ENCODE measurements around the gene GPR61. TPM values are rescaled to one million over a fixed set of nuclear protein-coding genes. Genes with fewer than 3 reads are reported as not detected.

The GPR61 gene
- total RNA-seq, 1 donor from 2014 or later, result 0.53 TPM

DNA sequence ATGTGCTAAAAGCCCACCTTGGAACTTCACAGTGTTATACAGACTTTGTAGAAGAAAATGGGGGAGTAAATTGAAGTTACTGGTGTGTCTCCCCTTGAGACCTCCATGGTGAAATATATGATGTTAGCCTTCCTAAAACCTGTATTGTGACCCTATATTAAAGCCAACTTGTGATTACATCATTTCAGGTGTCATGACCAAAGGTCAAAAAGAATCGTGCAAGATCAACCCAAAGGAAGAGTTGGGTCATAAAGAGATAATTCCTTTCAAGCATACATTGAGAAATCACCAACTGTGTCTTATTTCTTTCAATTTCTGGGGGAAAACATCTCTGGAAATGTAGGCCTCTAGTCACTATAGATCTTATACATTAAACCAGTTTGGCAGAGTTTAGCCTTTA, 45.1 kb downstream of the GPR61 start:
- Mint-ChIP-seq H3K4me3 (ENCODE audit: low read depth) (no peak overlapping the region), H3K36me3 (ENCODE audit: insufficient read depth) (peaks cover 39% of the 10 kb centered on the region), H3K4me1 (ENCODE audit: low read depth) (peaks cover 6% of the 10 kb centered on the region), H3K27me3 (no peaks in the 10 kb centered on the region), H3K27ac (no peak overlapping the region), H3K9me3 (ENCODE audit: low read depth) (no peaks in the 10 kb centered on the region)
- TF ChIP-seq CTCF (IDR thresholded peaks at IDR 0.05; ENCODE audit: unreplicated experiment), result no peak
- DNase-seq (ENCODE audit: low spot score, unreplicated experiment), result no peak

DNA sequence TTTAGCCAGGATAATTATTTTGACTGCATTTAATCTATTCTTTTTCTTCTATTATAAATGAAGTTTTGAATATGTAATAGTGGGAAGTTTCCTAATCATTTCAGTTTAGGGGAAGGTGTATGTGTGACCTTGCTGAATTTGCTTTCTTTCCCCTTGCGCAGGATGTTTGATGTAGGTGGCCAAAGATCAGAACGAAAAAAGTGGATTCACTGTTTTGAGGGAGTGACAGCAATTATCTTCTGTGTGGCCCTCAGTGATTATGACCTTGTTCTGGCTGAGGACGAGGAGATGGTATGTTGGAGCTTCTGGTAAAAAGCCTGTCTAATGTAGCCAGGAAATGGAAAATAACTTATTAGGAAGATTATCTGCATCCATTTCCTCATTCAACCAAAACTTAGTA, 46.4 kb downstream of the GPR61 start:
- no peak overlapping the region for H3K4me3 Mint-ChIP-seq (ENCODE audit: low read depth)
- H3K36me3 Mint-ChIP-seq (ENCODE audit: insufficient read depth), result peaks cover 38% of the 10 kb centered on the region
- H3K4me1 Mint-ChIP-seq (ENCODE audit: low read depth), result peaks cover 6% of the 10 kb centered on the region
- H3K9me3 Mint-ChIP-seq (ENCODE audit: low read depth), result no peaks in the 10 kb centered on the region
- no peak for TF ChIP-seq CTCF (IDR thresholded peaks at IDR 0.05; ENCODE audit: unreplicated experiment)
- DNase-seq (ENCODE audit: low spot score, unreplicated experiment), result no peak
- no peak overlapping the region for H3K27ac Mint-ChIP-seq
- no peaks in the 10 kb centered on the region for H3K27me3 Mint-ChIP-seq

- H3K4me1 Mint-ChIP-seq (ENCODE audit: low read depth), result peaks cover 6% of the 10 kb centered on the region
- no peak for TF ChIP-seq CTCF (IDR thresholded peaks at IDR 0.05; ENCODE audit: unreplicated experiment)
- no peak overlapping the region for H3K4me3 Mint-ChIP-seq (ENCODE audit: low read depth)
Measured at GRCh38 chr1:109589177-109589576, 49.5 kb downstream of the GPR61 start.

DNA sequence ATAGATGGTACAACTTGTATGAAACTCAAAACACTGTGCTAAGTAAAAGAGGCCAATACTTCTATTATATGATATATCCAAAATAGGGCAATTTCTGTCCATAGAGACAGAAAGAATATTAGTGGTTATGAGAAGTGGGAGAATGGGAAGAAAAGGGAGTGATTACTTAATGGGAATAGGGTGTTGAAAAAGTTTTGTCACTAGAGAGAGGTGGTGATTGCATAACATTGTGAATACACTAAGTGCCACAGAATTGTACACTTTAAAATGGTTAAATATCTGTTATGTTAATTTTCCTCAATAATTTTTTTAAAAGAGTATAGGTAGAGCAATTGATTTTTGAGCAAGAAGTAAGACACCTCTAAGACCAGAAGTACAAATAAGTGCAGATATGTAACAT, 50.0 kb downstream of the GPR61 start:
- Mint-ChIP-seq H3K27me3 (no peaks in the 10 kb centered on the region), H3K9me3 (ENCODE audit: low read depth) (no peaks in the 10 kb centered on the region), H3K27ac (no peak overlapping the region), H3K36me3 (ENCODE audit: insufficient read depth) (peaks cover 39% of the 10 kb centered on the region), H3K4me3 (ENCODE audit: low read depth) (no peak overlapping the region), H3K4me1 (ENCODE audit: low read depth) (peaks cover 6% of the 10 kb centered on the region)
- TF ChIP-seq CTCF (IDR thresholded peaks at IDR 0.05; ENCODE audit: unreplicated experiment), result no peak
- DNase-seq (ENCODE audit: low spot score, unreplicated experiment), result no peak

More at GRCh38 chr1:109589177-109589576, 49.5 kb downstream of the GPR61 start:
- DNase-seq (ENCODE audit: low spot score, unreplicated experiment), result no peak
- Mint-ChIP-seq H3K9me3 (ENCODE audit: low read depth) (no peaks in the 10 kb centered on the region), H3K36me3 (ENCODE audit: insufficient read depth) (peaks cover 37% of the 10 kb centered on the region), H3K27ac (no peak overlapping the region), H3K27me3 (no peaks in the 10 kb centered on the region)

DNA sequence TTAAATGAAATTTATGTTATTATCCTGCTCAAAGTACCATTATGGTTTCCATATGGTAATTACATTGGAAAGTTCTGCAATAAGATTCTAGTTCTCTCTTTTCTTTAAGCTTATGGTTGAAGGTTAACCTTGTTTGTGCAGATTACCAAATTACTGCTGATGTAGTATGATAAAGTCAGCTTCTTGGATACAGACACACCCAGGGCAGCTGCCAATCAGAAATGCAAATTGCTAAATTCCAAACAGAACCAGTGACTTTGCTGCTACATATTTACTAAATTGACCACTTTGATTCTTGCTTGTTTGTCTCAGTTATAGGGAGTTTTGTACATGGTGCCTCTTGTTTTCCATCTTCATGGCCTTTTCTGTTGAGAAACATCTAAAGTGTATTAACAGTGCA, 53.2 kb downstream of the GPR61 start:
- TF ChIP-seq CTCF (IDR thresholded peaks at IDR 0.05; ENCODE audit: unreplicated experiment), result no peak
- no peak overlapping the region for H3K27ac Mint-ChIP-seq
- H3K4me3 Mint-ChIP-seq (ENCODE audit: low read depth), result no peak overlapping the region
- peaks cover 6% of the 10 kb centered on the region for H3K4me1 Mint-ChIP-seq (ENCODE audit: low read depth)
- peaks cover 25% of the 10 kb centered on the region for H3K36me3 Mint-ChIP-seq (ENCODE audit: insufficient read depth)
- no peak for DNase-seq (ENCODE audit: low spot score, unreplicated experiment)
- H3K9me3 Mint-ChIP-seq (ENCODE audit: low read depth), result no peaks in the 10 kb centered on the region
- H3K27me3 Mint-ChIP-seq, result no peaks in the 10 kb centered on the region
